CD14-positive monocyte (primary cell): ENCODE measurements around the gene SPECC1L. TPM values are rescaled to one million over a fixed set of nuclear protein-coding genes. Genes with fewer than 3 reads are reported as not detected.

Source experiments
- DNase-seq, 3 donors: peaks; one replicate each; pipeline ENCODE4 v3.0.0-alpha.2; 2011 to 2022
- H2AFZ ChIP-seq: 2 replicates; pipeline ENCODE4 v1.6.0; 2012; ENCODE audit warnings: mild to moderate bottlenecking, low read depth, low read length, inconsistent platforms; ENCODE audit not compliant: insufficient read depth, poor library complexity, severe bottlenecking
- H3K27ac ChIP-seq, 2 donors: 1 replicate in 1 of 2; 2 replicates in 1 of 2; pipeline ENCODE4 v1.5.1; 2012 to 2013; ENCODE audit warnings: low read length in 2 of 2, control low read depth in 1 of 2, inconsistent platforms in 1 of 2, low read depth in 1 of 2, mild to moderate bottlenecking in 1 of 2
- H3K27me3 ChIP-seq, 2 donors: one replicate each; pipeline versions ENCODE4 v1.6.0 to v1.6.1; 2011 to 2013; ENCODE audit warnings: low read length in 2 of 2; ENCODE audit not compliant: control insufficient read depth in 2 of 2, insufficient read depth in 2 of 2
- H3K36me3 ChIP-seq, 2 donors: replicated peaks in 1 of 2; 1 replicate in 1 of 2; 2 replicates in 1 of 2; pipeline versions ENCODE4 v1.5.1 to v1.6.1; 2012 to 2013; ENCODE audit warnings: low read length in 2 of 2, control low read depth in 1 of 2, inconsistent platforms in 1 of 2, mild to moderate bottlenecking in 1 of 2; ENCODE audit not compliant: insufficient read depth in 2 of 2, control insufficient read depth in 1 of 2
- H3K4me1 ChIP-seq, 2 donors: 1 replicate in 1 of 2; 2 replicates in 1 of 2; pipeline versions ENCODE4 v1.5.1 to v1.6.1; 2012 to 2013; ENCODE audit warnings: low read length in 2 of 2, control low read depth in 1 of 2, inconsistent platforms in 1 of 2, mild to moderate bottlenecking in 1 of 2, moderate library complexity in 1 of 2; ENCODE audit not compliant: insufficient read depth in 2 of 2, control insufficient read depth in 1 of 2
- H3K4me2 ChIP-seq: replicated peaks from 2 replicates; pipeline ENCODE3; 2012; ENCODE audit warnings: low read length, moderate library complexity, mild to moderate bottlenecking; ENCODE audit not compliant: poor library complexity, severe bottlenecking; ENCODE audit errors: extremely low read depth
- H3K4me3 ChIP-seq, 3 experiments: fragments of 200-600 bp in 1 of 3; sonication (generic) in 1 of 3; replicated peaks in 1 of 3; 1 replicate in 2 of 3; 2 replicates in 1 of 3; pipeline ENCODE4 v1.5.1; 2011 to 2013; ENCODE audit warnings: low read length in 3 of 3, mild to moderate bottlenecking in 3 of 3, control low read depth in 2 of 3, low read depth in 2 of 3, inconsistent platforms in 1 of 3, moderate library complexity in 1 of 3
- H3K79me2 ChIP-seq: 2 replicates; pipeline ENCODE4 v1.6.0; 2012; ENCODE audit warnings: mild to moderate bottlenecking, control low read depth, inconsistent platforms, low read length, moderate library complexity; ENCODE audit not compliant: insufficient read depth
- H3K9ac ChIP-seq: 2 replicates; pipeline ENCODE4 v1.6.0; 2017; ENCODE audit warnings: low read length, mild to moderate bottlenecking; ENCODE audit not compliant: insufficient read depth, poor library complexity, severe bottlenecking
- H3K9me3 ChIP-seq, 2 donors: replicated peaks in 1 of 2; 1 replicate in 1 of 2; 2 replicates in 1 of 2; pipeline versions ENCODE4 v1.5.1 to v1.6.1; 2012 to 2013; ENCODE audit warnings: low read length in 2 of 2, control low read depth in 1 of 2; ENCODE audit not compliant: control insufficient read depth in 1 of 2, insufficient read depth in 1 of 2
- H4K20me1 ChIP-seq: 2 replicates; pipeline ENCODE4 v1.6.0; 2012; ENCODE audit warnings: mild to moderate bottlenecking, low read length, control low read depth, moderate library complexity; ENCODE audit not compliant: insufficient read depth
- H3K27ac Mint-ChIP-seq, 7 donors: one replicate each; pipeline ENCODE4 v1.8.0; 2020; ENCODE audit warnings: mild to moderate bottlenecking in 7 of 7, mixed read lengths in 7 of 7, moderate library complexity in 6 of 7, inconsistent platforms in 2 of 7
- H3K27me3 Mint-ChIP-seq, 3 donors: one replicate each; pipeline ENCODE4 v1.8.0; 2021 to 2022; ENCODE audit warnings: low read depth in 3 of 3, mild to moderate bottlenecking in 3 of 3, mixed read lengths in 3 of 3, moderate library complexity in 3 of 3, inconsistent platforms in 1 of 3
- H3K36me3 Mint-ChIP-seq, 2 donors: one replicate each; pipeline ENCODE4 v1.8.0; 2020; ENCODE audit warnings: mixed read lengths in 2 of 2, inconsistent platforms in 1 of 2, mild to moderate bottlenecking in 1 of 2
- H3K4me1 Mint-ChIP-seq: one replicate; pipeline ENCODE4 v1.8.0; 2020; ENCODE audit warnings: mild to moderate bottlenecking, mixed read lengths
- H3K4me3 Mint-ChIP-seq, 2 donors: one replicate each; pipeline ENCODE4 v1.8.0; 2020; ENCODE audit warnings: mild to moderate bottlenecking in 2 of 2, mixed read lengths in 2 of 2, moderate library complexity in 1 of 2
- H3K9me3 Mint-ChIP-seq, 7 donors: one replicate each; pipeline ENCODE4 v1.8.0; 2020 to 2022; ENCODE audit warnings: mixed read lengths in 7 of 7, mild to moderate bottlenecking in 6 of 7, moderate library complexity in 6 of 7, inconsistent platforms in 2 of 7
- CTCF ChIP-seq: fragments of 200-600 bp; IDR thresholded peaks from one replicate; pipeline ENCODE4 v1.8.0; 2022; ENCODE audit warnings: antibody characterized with exemption, mild to moderate bottlenecking
- WGBS: methylation state at CpG from one replicate; pipeline ENCODE4 v1.1.5; 2013; ENCODE audit warnings: missing lambda C conversion rate; ENCODE audit not compliant: insufficient coverage; 5-methylcytosine and 5-hydroxymethylcytosine counted together
- intact Hi-C, 2 donors: fragments of 100-400 bp; cut with micrococcal nuclease; formaldehyde crosslinking; loops; one replicate each; pipeline versions ENCODE4 v1.15.0 to v1.15.1; 2023
- polyA plus RNA-seq, 3 donors: library from polyadenylated mRNA; depleted of rRNA in 1 of 3; unstranded in 2 of 3; stranded (reverse) in 1 of 3; fragments of 300-500 nt in 2 of 3; fragments of >200 nt in 1 of 3; fragmentation: Illumina TruSeq in 2 of 3; gene quantifications; 1 replicate in 2 of 3; 2 replicates in 1 of 3; pipeline ENCODE4 v1.2.3, GENCODE V29; 2012 to 2021

Gene SPECC1L
- polyA plus RNA-seq, 3 donors: 2.5 to 7.2 (median 4.9) TPM

- Histone ChIP-seq H3K9ac (no peak overlapping the region), H3K79me2 (no peaks in the 10 kb centered on the region), H3K4me1 (no peaks in the 10 kb centered on the region), H3K4me2 (no peak overlapping the region), H4K20me1 (no peaks in the 10 kb centered on the region), H3K27ac (no peak overlapping the region), H3K27me3 (no peaks in the 10 kb centered on the region), H3K4me3 (no peak overlapping the region), H2AFZ (no peak overlapping the region), H3K9me3 (no peaks in the 10 kb centered on the region), H3K36me3 (peaks cover 54 to 78% of the 10 kb centered on the region in 2 donors)
- intact Hi-C loops: no loop called here
- Mint-ChIP-seq H3K4me1 (no peaks in the 10 kb centered on the region), H3K9me3 (no peaks in the 10 kb centered on the region), H3K36me3 (peaks cover 52 to 72% of the 10 kb centered on the region in 2 donors), H3K4me3 (no peak overlapping the region), H3K27ac (no peak overlapping the region), H3K27me3 (no peaks in the 10 kb centered on the region)
- DNase-seq: no peak
- 80% methylated on average over 1 of the region's 3 CpGs for WGBS
- no peak for TF ChIP-seq CTCF
Measured at GRCh38 chr22:24319451-24319850, 48.8 kb downstream of the SPECC1L start.

- WGBS: 98% methylated on average over 9 of the region's 13 CpGs
- Histone ChIP-seq H3K9me3 (no peaks in the 10 kb centered on the region), H3K27me3 (no peaks in the 10 kb centered on the region), H3K36me3 (peaks cover 40 to 77% of the 10 kb centered on the region in 2 donors), H3K4me1 (peaks cover 3 to 4% of the 10 kb centered on the region in 2 donors), H3K4me3 (no peak overlapping the region), H3K79me2 (no peaks in the 10 kb centered on the region), H3K4me2 (no peak overlapping the region), H3K9ac (no peak overlapping the region), H3K27ac (no peak overlapping the region), H2AFZ (no peak overlapping the region), H4K20me1 (no peaks in the 10 kb centered on the region)
- no peak for TF ChIP-seq CTCF
- Mint-ChIP-seq H3K27me3 (no peaks in the 10 kb centered on the region), H3K4me1 (peaks cover 8% of the 10 kb centered on the region), H3K36me3 (peaks cover 48 to 70% of the 10 kb centered on the region in 2 donors), H3K9me3 (no peaks in the 10 kb centered on the region), H3K27ac (peak overlapping the region in 1 of 7 donors; percentile 22), H3K4me3 (no peak overlapping the region)
- intact Hi-C loops: loop anchor here in 1 of 2 donors (10.0 kb wide), 1 partner anchor 63 kb away; no protein-coding TSS in a partner anchor
- DNase-seq: no peak
Measured at GRCh38 chr22:24321999-24322398, 51.4 kb downstream of the SPECC1L start.
